Fibroblast of pulmonary artery (primary cell): ENCODE data around the gene AQP12A.

Experiments used
- DNase-seq: peaks from one replicate; pipeline ENCODE4 v3.0.0-alpha.2; 2010; ENCODE audit warnings: low read depth
- H3K4me3 ChIP-seq: replicated peaks from 2 replicates; pipeline ENCODE4 v1.5.1; 2011; ENCODE audit warnings: low read depth, mild to moderate bottlenecking, control low read depth, low read length, moderate library complexity
- CTCF ChIP-seq: IDR thresholded peaks from 2 replicates; pipeline ENCODE4 v1.5.1; 2011; ENCODE audit warnings: mild to moderate bottlenecking, control low read depth, low read length, inconsistent platforms; ENCODE audit errors: missing control alignments

The AQP12A gene

GRCh38 chr2:240713928-240714746, 22.5 kb downstream of the AQP12A start:
- DNase-seq: no peak
- no peak for TF ChIP-seq CTCF
- no peak overlapping the region for H3K4me3 ChIP-seq

GRCh38 chr2:240714747-240715725, 23.4 kb downstream of the AQP12A start:
- no peak overlapping the region for H3K4me3 ChIP-seq
- DNase-seq: no peak
- no peak for TF ChIP-seq CTCF

DNA sequence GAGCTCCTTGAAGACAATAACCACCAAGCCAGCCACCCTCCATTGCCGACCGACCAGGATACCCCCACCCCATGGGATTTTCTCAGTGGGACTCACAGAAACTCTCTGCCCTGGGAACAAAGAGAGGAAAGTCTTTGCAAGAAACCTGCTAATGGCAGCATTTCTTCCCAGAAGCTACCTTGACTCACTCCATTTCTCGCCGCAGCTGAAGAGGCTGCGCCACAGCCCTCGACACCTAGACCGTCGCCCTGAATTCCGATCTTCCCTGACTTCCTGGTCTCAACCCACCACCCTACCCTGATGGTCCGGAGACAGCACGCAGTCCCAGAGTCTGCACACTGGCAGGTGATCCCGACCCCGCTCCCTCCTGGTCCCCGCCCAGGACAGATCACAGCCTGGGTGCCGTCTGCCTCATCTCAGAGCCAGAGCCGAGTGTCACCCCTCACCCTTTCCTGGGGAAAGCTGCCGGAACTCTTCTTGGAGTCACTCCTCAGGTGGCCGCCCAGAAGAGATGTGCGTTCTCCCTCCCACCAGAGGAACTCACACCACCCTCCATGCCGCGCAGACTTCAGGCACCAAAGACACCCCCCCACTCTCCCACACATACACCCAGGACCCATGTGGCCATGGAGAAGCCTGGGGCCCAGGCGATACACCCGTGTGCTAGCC, 24.6 kb downstream of the AQP12A start:
- DNase-seq: no peak
- H3K4me3 ChIP-seq: no peak overlapping the region
- no peak for TF ChIP-seq CTCF

DNA sequence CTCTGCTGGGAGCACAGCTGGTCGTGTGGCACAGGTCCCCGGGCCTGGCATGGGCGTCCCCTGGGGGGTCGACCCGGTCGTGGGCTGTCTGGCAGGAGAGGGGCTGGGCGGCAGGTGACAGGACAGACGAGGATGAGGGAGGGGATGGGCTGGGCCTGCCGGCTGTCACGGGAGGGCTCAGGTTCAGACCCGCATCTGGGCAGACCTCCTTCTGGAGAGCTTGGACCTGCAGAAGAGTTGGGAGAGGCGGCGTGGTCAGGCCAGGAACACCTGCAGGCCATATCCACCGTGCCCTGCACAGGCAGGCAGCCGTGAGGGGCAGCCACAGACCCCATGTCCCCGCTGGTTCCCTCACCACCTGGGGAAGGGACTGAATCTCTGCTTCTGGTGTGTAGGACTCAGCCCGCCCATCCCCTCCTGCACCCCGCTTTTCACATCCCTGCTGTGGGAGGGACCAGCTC, 25.5 kb downstream of the AQP12A start:
- no peak overlapping the region for H3K4me3 ChIP-seq
- DNase-seq: no peak
- no peak for TF ChIP-seq CTCF

DNA sequence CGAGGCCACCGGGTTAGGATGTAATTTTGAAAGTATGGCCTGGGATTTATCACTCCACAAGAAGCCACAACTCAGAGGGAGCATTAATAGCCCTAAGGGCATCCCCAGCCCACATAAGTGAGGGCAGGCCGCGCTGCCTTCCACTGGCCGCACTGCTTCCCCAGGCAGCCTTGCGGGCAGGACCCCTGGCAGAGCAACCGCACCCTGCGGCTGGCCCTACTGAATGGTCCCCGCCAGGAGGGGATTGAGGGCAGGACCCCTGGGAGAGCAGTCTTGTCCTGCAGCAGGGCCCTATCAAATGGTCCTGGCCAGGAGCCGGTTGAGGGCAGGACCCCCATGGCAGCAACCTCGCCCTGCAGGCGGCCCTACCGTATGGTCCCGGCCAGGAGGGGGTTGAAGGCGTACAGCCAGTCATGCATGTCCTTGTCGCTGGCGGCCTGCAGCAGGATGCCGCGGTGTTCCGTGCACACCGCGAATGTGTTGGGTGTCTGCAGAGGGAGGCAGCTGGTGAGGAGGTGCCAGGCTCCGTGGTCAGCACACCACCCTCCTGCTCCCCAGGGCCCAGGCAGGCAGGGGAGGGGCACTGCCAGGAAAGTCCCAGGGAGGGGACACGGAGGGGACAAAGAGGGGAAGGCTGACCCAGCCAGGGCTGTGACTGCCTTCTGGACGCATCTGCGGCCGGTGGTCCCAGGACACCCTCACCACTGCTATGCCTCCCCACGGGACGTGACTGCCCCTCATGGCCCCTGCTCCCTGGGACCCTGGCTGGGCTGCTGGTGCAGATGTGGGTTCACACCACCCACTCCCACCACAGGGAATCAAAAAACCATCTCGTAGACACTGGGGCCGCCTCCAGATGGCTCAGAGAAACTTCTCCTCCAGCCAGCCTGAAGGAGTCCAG, 26.3 kb downstream of the AQP12A start:
- DNase-seq: no peak
- TF ChIP-seq CTCF: no peak
- H3K4me3 ChIP-seq: no peak overlapping the region
